Fibroblast of lung (primary cell): ENCODE results near the gene SNHG17.

ENCODE experiments used
- CTCF ChIP-seq, 2 donors: IDR thresholded peaks in 1 of 2; conservative IDR thresholded peaks in 1 of 2; 1 replicate in 1 of 2; 2 replicates in 1 of 2; pipeline ENCODE4 v1.5.1; 2011 to 2012; ENCODE audit warnings: low read length in 2 of 2, control low read depth in 1 of 2, inconsistent platforms in 1 of 2, low read depth in 1 of 2, mild to moderate bottlenecking in 1 of 2
- EZH2 ChIP-seq: IDR thresholded peaks from 2 replicates; pipeline ENCODE4 v1.5.1; 2012; ENCODE audit warnings: low read length, control low read depth, mild to moderate bottlenecking; ENCODE audit errors: missing control alignments

- TF ChIP-seq CTCF (conservative IDR thresholded peaks at IDR 0.05 in 1 of 2, IDR thresholded peaks at IDR 0.05 in 1 of 2; ENCODE audit: low read depth in 1 of 2, low read length in 2 of 2) (no peak), EZH2 (no peak)
Observed at GRCh38 chr20:38386004-38386403, 49.1 kb downstream of the SNHG17 start.
